ENCODE results near the gene TRPM2.
A peak's percentile ranks its signal among the peaks of the same experiment; 100 is the strongest.
"Not testable (repeated sequence)": the region's sequence is repeated elsewhere in the genome, so short reads cannot be mapped to it uniquely, and the experiment has no call there.

Gene TRPM2

GRCh38 chr21:44357064-44357837, 3.8 kb downstream of the TRPM2 start:
- TF ChIP-seq, protein P1, sequence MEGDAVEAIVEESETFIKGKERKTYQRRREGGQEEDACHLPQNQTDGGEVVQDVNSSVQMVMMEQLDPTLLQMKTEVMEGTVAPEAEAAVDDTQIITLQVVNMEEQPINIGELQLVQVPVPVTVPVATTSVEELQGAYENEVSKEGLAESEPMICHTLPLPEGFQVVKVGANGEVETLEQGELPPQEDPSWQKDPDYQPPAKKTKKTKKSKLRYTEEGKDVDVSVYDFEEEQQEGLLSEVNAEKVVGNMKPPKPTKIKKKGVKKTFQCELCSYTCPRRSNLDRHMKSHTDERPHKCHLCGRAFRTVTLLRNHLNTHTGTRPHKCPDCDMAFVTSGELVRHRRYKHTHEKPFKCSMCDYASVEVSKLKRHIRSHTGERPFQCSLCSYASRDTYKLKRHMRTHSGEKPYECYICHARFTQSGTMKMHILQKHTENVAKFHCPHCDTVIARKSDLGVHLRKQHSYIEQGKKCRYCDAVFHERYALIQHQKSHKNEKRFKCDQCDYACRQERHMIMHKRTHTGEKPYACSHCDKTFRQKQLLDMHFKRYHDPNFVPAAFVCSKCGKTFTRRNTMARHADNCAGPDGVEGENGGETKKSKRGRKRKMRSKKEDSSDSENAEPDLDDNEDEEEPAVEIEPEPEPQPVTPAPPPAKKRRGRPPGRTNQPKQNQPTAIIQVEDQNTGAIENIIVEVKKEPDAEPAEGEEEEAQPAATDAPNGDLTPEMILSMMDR (IDR thresholded peaks at IDR 0.05; ENCODE audit: low read depth, low read length): no peak
- Histone ChIP-seq H3K4me3 (ENCODE audit: low read depth, low read length) (no peak overlapping the region), H3K27me3 (ENCODE audit: insufficient read depth, low read depth, severe bottlenecking) (no peaks in the 10 kb centered on the region), H3K27ac (no peak overlapping the region), H3K36me3 (no peaks in the 10 kb centered on the region), H3K9me3 (ENCODE audit: severe bottlenecking) (no peaks in the 10 kb centered on the region)
- no peak for DNase-seq

- no peak for DNase-seq
- TF ChIP-seq, protein P1 (IDR thresholded peaks at IDR 0.05; ENCODE audit: low read depth, low read length): no peak
- Histone ChIP-seq H3K27ac (no peak overlapping the region), H3K27me3 (ENCODE audit: insufficient read depth, low read depth, severe bottlenecking) (no peaks in the 10 kb centered on the region), H3K36me3 (no peaks in the 10 kb centered on the region), H3K9me3 (ENCODE audit: severe bottlenecking) (peaks cover 2% of the 10 kb centered on the region), H3K4me3 (ENCODE audit: low read depth, low read length) (no peak overlapping the region)
These were observed 6.0 kb downstream of the TRPM2 start for GRCh38 chr21:44359396-44359795.

GRCh38 chr21:44360159-44360558, 6.7 kb downstream of the TRPM2 start:
- Histone ChIP-seq H3K4me3 (ENCODE audit: low read depth, low read length) (no peak overlapping the region), H3K27me3 (ENCODE audit: insufficient read depth, low read depth, severe bottlenecking) (no peaks in the 10 kb centered on the region), H3K36me3 (no peaks in the 10 kb centered on the region), H3K9me3 (ENCODE audit: severe bottlenecking) (peaks cover 2% of the 10 kb centered on the region), H3K27ac (no peak overlapping the region)
- TF ChIP-seq, protein P1 (IDR thresholded peaks at IDR 0.05; ENCODE audit: low read depth, low read length): 0 out of 2 replicates have a peak, but pooled peaks have one; percentile 17
- no peak for DNase-seq

- H3K27me3 ChIP-seq (ENCODE audit: insufficient read depth, low read depth, severe bottlenecking); H3K4me3 ChIP-seq (ENCODE audit: low read depth, low read length); H3K36me3 ChIP-seq; DNase-seq; H3K27ac ChIP-seq; H3K9me3 ChIP-seq (ENCODE audit: severe bottlenecking): not testable (repeated sequence)
These were observed 8.5 kb downstream of the TRPM2 start for GRCh38 chr21:44361903-44362302.

DNA sequence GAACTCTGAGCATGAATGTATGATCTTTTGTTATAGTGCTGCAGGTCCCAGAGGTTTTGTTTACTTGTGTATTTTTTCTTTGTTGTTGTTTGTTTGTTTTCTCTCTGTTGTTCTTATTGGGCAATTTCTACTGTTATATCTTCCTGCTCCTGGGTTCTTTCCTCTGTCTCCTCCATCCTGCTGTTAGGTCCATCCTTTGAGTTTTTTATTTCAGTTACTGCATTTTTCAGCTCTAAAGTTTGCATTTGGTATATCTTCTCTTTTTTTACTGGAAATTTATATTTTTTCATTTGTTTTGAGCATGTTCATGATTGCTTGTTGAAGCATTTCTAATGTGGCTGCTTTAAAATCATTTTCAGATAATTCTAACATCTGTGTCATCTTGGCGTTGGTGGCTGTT, 9.9 kb downstream of the TRPM2 start:
- Histone ChIP-seq H3K9me3 (ENCODE audit: severe bottlenecking) (peaks cover 2% of the 10 kb centered on the region), H3K27me3 (ENCODE audit: insufficient read depth, low read depth, severe bottlenecking) (no peaks in the 10 kb centered on the region), H3K27ac (no peak overlapping the region), H3K4me3 (ENCODE audit: low read depth, low read length) (no peak overlapping the region), H3K36me3 (no peaks in the 10 kb centered on the region)
- no peak for DNase-seq
- TF ChIP-seq, protein P1 (IDR thresholded peaks at IDR 0.05; ENCODE audit: low read depth, low read length): no peak

- H3K36me3 ChIP-seq: no peaks in the 10 kb centered on the region
- H3K9me3 ChIP-seq (ENCODE audit: severe bottlenecking): peaks cover 2% of the 10 kb centered on the region
- H3K4me3 ChIP-seq (ENCODE audit: low read depth, low read length): no peak overlapping the region
- peaks cover 5% of the 10 kb centered on the region for H3K27me3 ChIP-seq (ENCODE audit: insufficient read depth, low read depth, severe bottlenecking)
- DNase-seq: no peak
- TF ChIP-seq, protein P1 (IDR thresholded peaks at IDR 0.05; ENCODE audit: low read depth, low read length): peak; percentile 57; the same call in 1 of the 2 replicates
- no peak overlapping the region for H3K27ac ChIP-seq
These were observed 11.0 kb downstream of the TRPM2 start for GRCh38 chr21:44364151-44365053.
